NCI-H1092 treated with DMSO at 0.1 percent for 48 hours (cell line): ENCODE results near the gene FAM168A.
"Not testable (repeated sequence)": the region's sequence is repeated elsewhere in the genome, so short reads cannot be mapped to it uniquely, and the experiment has no call there.

Experiments used
- DNase-seq: peaks from one replicate; lab custom pipeline; 2025; lab: John Stamatoyannopoulos, UW

The FAM168A gene

DNA sequence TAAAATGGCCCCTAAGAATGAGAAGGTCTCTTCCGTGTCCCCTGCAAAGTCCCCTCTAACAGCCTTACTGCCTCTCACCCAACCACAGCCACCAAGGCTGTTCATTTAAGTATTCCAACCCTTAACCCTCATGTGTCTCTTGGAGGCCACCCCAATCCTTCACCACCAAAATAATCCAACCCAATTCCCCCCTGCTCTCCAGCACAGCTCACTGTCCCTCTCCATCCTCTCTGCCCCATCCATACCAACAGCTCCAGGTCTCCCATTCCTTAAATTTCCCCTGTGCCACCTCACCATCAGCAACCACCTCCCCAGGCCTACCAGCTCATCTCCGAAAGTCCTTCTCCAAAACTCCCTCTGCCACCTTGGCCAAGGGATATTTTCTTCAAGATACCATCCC is 1.4 kb downstream of the FAM168A start:
- DNase-seq: no peak

DNA sequence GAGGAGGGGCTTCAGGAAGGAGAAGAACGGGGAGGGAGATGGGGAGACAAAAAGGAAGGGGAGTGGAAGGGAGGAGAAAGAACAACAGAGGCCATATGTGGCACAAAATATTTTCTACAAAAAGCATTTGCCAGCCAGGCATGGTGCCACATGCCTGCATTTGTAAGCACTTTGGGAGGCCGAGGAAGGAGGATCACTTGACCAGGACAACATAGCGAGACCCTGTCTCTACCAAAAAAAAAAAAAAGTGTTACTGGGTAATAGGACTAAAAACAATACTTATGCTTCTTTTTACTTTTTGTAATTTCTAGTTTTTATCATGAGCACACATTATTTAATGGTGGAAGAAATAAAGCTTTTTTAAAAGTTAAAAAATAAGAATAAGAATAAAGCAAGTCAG is 5.3 kb downstream of the FAM168A start:
- no peak for DNase-seq

DNA sequence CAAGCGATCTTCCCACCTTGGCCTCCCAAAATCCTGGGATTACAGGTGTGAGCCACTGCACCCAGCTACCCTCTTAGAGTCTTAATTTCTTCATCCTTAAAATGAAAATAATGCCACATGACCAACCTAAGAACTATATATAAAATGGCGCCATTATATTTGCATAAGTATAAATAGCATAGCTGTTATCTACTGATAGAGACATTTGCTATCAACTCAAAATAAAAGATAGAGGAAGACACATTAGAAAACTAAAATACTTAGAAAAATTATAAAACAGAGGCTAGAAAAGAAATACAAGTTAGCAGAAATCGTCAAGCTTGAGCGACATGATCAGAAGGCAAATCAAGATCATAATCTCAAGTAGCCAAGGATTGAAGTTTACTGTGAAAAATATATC is 6.2 kb downstream of the FAM168A start:
- no peak for DNase-seq

DNA sequence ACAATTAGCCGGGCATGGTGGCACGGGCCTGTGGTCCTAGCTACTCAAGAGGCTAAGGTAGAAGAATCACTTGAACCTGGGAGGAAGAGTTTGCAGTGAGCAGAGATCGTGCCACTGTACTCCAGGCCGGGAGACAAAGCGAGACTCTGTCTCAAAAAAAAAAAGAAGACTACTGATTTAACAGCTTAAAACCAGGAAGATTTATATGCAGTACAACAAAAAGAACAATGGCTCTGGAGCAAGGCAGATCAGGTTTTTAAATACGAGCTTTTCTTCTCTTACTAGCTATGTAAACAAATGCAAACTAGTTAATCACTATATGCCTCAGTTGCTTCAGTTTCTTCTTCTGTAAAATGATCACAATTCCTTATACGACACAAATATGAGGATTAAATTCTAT is 6.9 kb downstream of the FAM168A start:
- no peak for DNase-seq

DNA sequence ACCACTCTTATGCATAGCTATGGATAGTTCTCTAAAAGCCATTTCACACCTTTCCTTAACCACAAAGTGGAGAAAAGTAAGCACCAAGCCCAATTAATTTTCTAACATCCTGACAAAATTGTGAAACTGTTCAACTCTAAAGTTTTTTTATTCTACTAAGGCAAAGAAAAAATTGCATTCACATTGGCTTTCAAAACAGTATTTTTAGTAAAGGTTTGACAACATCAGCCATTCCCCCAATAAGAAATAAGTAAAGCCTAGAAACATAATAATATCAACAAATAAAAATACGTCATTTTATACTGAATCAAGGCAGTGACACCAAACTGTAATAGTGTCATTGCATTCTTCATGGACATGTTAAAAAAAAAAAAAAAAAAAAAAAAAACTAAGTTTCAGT is 11.1 kb downstream of the FAM168A start:
- no peak for DNase-seq

DNA sequence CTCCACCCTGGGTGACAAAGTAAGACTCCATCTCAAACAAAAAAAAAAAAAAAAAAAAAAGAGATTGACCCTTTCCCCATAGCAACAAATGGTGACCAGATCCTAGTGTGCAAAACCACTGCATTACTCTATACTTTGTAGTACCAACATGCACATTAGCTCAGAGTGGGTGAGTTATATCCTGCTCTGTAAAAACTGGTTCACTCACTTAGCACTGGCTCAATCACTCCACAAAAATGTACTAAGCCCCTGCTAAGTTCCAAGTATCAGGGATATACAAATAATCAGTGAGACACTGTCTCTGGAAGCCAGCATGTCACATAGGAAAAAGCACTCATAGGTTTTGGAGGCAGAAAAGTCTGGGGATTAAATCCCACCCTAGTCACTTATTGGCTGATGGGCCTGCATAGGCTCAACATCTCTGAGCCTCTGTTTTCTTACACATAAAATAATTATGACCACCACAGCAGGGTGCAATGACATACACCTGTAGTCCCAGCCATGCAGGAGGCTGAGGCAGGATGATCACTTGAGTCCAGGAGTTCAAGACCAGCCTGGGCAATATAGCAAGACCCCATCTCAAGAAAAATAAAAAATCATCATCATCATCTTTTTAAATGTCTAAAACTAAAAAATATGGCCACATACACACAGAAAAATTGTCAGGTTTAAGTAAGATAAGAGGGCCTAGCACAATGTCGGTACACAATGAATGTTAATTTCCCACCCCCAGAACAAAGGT is 11.9 kb downstream of the FAM168A start:
- DNase-seq: no peak

DNA sequence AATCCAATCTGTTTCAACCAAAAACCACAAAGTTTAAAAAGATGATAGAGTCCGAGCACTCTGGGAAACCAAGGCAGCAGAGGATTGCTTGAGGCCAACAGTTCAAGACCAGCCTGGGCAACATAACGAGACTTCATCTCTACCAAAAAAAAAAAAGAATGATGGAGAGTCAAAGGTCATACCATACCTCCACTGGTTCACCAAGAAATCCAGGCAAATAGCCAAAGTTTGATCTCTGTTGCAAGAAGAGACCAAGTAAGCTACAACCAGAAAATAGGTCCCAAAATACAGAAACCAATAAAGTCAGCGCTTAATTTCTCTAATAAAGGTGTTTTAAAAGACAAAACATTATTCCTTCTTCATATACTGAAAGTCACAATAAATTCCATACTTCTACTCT is 13.1 kb downstream of the FAM168A start:
- DNase-seq: no peak

DNA sequence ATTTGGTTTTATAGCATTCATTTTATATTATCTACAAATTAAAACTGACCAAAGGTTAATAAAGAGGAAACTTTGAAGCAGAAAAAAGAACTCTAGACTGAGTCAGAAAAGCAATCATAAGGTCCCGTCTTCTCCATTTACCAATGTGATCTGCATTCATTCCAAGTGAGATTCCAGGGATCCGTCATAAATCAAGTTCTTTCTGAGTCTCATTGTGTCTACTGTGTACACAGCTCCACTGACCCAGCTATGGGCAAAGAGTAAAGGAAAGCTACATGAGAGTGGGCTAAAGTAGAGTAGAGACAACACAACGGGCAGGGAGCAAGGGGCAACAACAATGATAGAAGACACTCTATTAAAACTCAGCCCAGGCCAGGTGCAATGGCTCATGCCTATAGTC is 15.3 kb downstream of the FAM168A start:
- DNase-seq: no peak

DNA sequence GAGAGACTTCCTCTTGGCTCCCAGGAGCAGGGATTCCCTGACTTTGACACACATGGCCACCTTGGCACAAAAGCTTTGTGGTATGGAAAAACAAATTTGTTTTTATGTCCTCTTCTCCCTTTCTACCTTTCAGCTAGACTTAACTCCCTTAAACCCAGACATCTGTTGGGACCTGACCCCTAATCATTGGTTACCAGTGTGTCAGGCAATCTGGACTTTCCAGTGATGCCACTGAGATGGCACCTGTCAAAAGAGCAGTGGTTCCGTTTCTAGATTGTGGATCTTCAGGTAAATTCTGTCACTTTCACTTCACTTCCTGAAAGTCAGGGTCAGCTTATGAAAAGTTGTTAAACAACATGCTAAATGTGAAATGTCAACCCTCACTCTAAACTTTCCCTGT is 17.2 kb downstream of the FAM168A start:
- not testable (repeated sequence) for DNase-seq

DNA sequence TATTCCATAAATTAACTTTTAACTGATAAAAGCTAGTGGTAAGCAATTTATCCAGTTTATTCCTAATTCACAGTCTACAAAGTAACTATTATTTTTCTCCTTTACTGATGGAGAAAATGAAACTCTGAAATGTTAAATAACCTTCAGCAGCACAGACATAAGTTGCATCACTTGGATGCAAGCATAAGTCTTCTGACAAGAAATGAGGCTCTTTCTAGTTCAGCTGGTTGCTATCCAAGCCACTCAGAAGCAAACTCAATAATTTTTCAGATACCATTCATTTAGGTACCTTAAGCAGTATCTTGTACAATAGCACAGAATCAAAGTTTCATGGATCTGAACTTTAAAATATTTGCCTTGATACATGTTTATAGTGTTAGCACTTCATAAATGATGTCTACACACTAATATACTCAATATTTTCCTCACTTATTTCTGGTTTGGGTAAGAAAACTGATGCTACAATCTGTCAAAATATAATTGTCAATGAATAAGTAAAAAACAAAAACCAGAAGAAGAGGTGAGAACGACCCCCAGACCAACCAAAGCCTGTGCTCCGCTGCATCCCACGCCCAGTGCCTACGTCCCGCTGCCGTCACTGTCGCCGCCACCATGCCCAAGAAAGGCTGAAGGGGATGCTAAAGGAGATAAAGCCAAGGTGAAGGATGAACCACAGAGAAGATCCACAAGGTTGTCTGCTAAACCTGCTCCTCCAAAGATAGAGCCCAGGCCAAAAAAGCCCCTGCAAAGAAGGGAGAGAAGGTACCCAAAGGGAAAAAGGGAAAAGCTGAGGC is 18.1 kb downstream of the FAM168A start:
- DNase-seq: no peak

DNA sequence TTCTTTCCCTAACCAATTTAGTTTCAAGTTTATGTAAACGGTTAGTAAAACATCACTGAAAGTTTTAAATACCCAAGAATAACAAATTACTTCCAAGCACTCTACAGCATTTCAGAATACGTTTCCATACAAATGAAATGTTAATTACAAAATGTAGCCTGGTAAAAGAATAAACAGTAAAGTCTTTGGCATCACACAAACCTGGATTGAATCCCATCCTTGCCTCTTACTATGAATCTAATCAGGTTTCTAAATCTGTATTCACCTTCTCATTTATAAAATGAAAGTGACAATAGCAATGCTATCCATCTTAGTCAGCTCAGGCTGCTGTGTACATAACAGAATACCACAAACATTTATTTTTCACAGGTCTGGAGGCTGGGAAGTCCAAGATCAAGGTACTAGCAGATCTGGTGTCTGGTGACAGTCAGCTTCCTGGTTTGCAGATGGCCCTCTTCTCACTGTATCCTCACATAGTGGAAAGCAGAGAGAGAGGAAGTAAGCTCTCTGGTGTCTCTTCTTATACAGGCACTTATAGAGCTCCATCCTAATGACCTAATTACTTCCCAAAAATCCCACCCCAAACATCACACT is 19.2 kb downstream of the FAM168A start:
- no peak for DNase-seq

DNA sequence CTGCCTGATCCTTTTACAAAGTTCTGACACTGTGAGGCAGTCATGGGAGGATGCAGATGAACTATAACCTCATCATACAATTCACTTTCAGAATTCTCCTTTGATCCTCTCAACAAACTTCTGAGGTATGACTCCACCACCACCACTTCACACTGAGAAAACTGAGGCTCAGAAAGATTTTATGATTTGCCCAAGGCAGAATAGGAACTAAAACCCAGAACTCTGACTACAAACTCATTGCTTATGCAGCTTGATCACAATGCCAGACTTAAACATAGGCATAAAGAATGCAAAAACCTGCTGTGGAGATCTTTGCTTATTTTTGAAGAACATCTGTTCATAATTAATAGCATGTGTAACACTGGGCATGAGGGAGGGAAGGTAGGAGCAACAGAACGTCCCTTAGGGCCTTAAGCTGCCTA is 20.4 kb downstream of the FAM168A start:
- no peak for DNase-seq

DNA sequence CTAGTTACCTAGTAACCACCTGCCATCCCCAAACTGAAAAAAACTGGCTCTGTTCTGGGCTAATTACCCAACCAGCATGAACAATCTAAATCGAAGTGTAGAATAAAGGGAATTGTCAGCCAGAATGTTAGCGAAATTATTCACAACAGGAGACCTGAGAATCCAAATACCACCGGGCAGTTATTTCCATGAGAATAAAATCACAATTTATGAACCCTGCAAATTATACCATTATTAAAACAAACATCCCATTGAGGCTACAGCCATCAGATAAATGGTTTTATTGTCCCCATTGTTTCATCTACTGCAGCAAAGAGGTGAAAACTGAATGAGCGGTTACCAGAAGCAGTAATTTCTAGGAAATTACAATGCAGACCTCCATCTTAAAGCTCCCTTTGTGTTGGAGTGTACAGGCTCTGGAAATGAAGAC is 21.7 kb downstream of the FAM168A start:
- no peak for DNase-seq

DNA sequence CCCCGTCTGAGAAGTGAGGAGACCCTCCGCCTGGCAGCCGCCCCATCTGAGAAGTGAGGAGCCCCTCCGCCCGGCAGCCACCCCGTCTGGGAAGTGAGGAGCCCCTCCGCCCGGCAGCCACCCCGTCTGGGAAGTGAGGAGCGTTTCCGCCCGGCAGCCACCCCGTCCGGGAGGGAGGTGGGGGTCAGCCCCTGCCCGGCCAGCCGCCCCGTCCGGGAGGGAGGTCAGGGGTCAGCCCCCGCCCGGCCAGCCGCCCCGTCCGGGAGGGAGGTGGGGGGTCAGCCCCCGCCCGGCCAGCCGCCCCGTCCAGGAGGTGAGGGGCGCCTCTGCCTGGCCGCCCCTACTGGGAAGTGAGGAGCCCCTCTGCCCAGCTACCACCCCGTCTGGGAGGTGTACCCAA is 25.9 kb downstream of the FAM168A start:
- not testable (repeated sequence) for DNase-seq

DNA sequence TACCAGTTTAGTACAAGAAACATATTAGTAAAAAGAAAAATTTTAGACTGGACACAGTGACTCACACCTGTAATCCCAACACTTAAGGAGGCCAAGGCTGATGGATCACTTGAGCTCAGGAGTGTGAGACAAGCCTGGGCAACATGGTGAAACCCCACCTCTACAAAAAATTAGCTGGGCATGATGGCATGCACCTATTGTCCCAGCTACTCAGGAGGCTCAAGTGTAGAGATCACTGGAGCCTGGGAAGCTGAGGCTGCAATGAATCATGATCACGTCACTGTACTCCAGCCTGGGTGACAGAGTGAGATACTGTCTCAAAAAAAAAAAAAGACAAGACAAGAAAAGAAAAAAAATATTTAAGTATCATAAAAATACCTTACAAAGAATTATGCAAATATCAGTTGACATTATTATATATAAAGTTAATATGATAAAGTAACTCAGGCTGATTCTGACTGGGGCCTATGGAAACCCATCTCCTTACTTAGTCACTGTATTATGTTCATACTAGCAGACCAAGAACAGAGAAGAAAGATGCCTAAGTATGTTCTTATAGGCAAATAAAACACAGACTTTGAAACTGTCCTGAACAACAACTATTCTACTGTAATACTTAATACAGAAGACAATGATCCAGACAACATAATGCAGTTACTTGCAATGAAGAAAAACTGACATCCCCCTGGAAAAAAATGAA is 27.3 kb downstream of the FAM168A start:
- DNase-seq: no peak

DNA sequence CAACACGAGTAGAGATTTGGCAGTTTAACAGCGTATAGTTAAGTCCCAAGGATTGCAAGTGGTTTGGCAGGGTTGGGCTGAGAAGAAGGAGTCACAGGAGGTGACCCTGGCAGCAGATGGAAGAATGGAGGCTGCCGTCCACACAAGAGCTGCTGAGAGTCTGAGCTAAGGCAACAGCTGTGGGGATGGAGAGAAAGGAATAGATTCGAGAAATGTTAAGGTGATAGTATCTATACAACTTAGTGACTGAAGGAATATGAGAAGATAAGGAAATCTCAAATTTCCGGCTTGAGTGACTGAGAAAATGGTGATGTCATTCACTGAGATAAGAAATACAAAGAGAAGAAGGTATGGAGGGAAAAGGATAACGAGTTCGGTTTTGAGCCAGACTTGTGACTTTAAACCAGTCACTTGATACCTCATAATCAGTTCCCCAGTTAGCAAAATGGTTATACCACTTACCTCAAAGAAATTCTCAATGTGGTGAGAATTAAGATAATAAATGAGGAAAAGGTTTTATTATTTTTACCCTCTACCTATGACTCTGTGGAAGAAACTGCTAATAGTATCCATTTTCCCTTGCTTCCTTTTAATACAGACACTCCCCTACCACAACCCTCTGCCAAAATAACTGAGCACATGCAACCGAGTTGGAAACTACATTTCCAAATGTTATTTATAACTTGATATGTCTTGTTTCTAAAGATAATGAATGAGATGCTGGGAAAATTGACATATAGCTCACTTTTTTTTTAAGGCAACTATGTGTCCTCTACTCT is 30.7 kb downstream of the FAM168A start:
- DNase-seq: no peak

DNA sequence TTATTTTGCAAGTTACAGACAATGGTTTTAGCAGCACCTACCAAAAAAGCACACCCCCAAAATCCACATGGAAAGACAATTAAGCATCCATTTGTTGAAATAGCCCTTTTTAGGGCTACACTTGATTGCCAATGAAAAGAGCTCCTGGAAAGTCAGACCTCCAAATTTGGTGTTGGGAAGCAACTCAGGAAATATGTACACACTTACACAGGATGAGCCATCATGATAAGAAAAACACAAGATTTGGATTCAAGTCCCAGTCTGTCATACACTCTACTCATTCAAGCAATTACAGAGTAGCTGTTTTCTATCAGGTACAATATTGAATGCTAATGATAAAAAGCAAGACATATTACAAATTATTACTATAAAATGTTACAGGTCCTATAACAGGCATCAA is 31.5 kb downstream of the FAM168A start:
- DNase-seq: no peak

DNA sequence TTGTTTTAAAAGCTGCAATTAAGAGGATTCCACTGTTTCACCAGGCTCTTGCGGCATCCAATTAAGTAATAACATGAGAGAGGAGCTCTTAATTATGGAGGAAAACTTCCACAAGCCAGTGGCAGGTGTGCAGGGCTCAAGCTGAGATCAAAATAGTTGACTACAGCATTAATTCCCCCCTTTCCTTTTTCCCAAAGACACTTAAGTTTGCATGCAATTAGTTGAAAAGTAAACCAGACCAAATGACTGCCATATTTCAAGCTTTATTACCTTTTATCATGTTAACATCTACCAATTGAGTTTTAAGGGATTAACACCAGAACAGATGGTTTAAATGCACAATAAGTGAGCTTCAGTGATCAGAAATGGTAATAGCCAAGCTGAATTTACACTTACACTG is 32.1 kb downstream of the FAM168A start:
- DNase-seq: no peak

DNA sequence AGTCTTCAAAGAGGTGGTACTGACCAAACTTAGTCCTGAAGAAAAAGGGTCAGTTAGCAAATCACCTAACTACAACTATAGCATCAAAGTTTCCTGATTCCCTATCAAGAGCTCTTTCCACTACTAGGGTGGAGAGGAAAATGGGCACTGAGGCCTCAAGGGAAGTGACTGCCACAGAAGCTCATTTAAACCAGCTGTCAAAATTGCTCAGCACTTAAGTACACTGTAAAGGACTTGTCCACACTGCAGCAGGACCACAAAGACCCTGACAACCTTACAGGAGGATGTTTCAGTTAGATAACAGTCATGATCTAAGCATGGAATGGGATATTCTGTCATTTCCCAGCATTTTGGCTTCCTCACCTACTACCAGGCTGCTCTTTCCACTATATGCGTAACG is 33.0 kb downstream of the FAM168A start:
- no peak for DNase-seq

DNA sequence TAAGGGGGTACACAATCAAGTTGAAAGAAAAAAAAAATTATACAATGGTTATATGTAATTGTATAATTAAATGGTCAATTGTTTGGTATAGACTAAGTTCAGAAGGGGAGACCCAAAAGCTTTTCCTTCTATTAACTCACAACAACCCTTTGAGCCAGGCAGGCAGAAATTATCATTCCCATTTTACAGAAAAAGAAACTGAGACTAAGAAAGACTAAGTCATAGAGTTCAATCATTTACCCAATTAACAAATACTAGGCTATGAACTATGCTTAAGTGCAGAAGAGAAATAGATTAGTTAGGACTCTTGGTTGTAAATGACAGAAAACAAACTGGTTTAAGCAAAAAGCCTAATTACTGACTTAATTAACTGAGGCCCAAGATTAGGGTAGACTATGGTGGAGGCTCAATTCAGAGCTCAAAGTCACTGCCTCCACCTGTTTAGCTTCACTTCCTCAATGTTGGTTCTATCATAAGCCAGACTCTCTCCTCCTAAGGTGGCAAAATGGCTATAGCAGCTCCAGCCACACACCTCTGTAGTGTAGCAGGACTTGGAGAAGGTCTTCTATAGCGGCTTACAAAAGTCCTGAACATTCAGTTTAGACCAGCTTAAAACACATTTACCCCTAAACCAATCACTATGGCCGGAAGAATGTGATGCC is 34.2 kb downstream of the FAM168A start:
- DNase-seq: no peak

DNA sequence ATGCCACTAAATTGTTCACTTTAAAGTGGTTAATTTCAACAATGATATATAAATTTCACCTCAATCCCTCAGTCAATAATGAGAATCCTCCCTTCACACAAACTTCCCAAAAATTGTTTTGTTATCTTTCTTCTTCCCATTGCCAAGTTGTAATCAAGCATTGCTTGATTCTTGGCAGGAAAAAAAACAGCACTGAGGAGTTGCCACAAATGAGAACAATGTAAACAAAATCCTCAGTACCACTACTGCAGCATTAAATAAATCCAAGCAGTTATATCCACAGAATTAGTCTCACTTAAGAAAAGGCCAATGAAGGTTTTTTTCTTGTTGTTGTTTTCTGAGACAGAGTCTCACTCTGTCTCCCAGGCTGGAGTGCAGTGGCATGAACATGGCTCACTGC is 38.2 kb downstream of the FAM168A start:
- no peak for DNase-seq
